AG04449 (cell line): ENCODE results near the gene PKNOX1.
A peak's percentile ranks its signal among the peaks of the same experiment; 100 is the strongest.
"Not testable (repeated sequence)": the region's sequence is repeated elsewhere in the genome, so short reads cannot be mapped to it uniquely, and the experiment has no call there.

Experiments used
- CTCF ChIA-PET: fragments of 350-600 bp; formaldehyde crosslinking; extraction: SDS; loops from one replicate; lab custom pipeline; 2021; ENCODE audit warnings: antibody characterized with exemption; lab: Yijun Ruan, JAX
- POLR2A ChIA-PET: fragments of 400-600, 350-600 bp; formaldehyde crosslinking; extraction: SDS; loops from one replicate; lab custom pipeline; 2020; ENCODE audit warnings: antibody characterized with exemption, inconsistent platforms; lab: Yijun Ruan, JAX
- DNase-seq: peaks from one replicate; pipeline ENCODE4 v3.0.0-alpha.2; 2010; ENCODE audit warnings: low read depth, low spot score
- H3K4me3 ChIP-seq: 2 replicates; pipeline ENCODE4 v1.5.1; 2011; ENCODE audit warnings: low read depth, mild to moderate bottlenecking, control low read depth, low read length
- TF ChIP-seq, protein P1 (sequence below): IDR thresholded peaks from one replicate; pipeline ENCODE4 v1.5.1; 2011; ENCODE audit warnings: mild to moderate bottlenecking, moderate library complexity, low read length, control low read depth, inconsistent platforms; ENCODE audit not compliant: insufficient read depth; ENCODE audit errors: missing control alignments

Gene PKNOX1, protein sequence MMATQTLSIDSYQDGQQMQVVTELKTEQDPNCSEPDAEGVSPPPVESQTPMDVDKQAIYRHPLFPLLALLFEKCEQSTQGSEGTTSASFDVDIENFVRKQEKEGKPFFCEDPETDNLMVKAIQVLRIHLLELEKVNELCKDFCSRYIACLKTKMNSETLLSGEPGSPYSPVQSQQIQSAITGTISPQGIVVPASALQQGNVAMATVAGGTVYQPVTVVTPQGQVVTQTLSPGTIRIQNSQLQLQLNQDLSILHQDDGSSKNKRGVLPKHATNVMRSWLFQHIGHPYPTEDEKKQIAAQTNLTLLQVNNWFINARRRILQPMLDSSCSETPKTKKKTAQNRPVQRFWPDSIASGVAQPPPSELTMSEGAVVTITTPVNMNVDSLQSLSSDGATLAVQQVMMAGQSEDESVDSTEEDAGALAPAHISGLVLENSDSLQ

DNA sequence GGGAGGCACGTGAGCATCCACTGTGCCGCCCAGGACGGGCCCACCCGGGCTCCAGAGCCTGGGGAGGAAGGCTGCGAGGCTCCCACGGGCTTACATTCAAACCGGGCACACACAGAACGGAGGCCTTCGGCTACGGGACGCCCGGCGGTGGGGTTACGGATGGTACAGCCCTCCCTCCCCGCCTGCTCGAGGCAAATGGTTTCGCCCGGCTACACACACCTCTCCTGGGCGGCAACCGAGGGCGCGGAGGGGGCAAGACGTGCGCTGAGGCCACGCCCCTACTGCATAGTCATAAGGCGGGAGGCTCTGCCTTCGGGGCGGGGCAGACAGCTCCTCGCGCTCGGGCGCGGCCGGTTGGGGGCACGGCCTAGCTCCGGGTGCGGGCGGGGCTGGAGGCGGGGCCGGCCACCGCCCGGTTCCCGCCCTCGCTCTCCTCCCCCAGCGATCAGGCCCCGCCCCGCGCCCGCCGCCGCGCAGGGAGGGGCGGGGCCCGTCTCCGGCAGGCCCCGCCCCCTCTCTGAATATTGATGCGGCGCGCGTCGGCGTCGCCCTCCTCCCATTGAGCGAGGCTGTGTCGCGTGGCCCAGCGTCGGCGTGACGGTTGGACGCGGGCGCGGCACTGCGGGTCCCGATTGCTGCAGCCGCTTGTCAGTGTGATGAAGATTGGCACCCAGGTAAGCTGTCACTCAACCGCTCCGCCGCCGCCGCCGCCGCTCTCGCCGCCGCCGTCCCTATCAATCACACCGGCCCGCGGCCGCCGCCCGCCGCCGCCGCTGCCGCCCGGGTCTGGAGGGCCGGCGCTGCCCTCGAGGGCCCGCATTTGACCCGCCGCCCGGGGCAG is at the start of gene PKNOX1:
Gene PKNOX1, plus strand, starts transcription at position 572 of the 841 bp plus-strand sequence. CDS start 29,820 bp downstream, outside the sequence.
- ChIA-PET POLR2A (interaction anchor here (0.9 to 1.0 kb wide), 2 partner anchors 13 to 17 kb away, joined by 3 to 13 read pairs; no protein-coding TSS in a partner anchor), CTCF (no interaction called here)
- H3K4me3 ChIP-seq: peak within 1 kb of the TSS; percentile 70
- TF ChIP-seq, protein P1, sequence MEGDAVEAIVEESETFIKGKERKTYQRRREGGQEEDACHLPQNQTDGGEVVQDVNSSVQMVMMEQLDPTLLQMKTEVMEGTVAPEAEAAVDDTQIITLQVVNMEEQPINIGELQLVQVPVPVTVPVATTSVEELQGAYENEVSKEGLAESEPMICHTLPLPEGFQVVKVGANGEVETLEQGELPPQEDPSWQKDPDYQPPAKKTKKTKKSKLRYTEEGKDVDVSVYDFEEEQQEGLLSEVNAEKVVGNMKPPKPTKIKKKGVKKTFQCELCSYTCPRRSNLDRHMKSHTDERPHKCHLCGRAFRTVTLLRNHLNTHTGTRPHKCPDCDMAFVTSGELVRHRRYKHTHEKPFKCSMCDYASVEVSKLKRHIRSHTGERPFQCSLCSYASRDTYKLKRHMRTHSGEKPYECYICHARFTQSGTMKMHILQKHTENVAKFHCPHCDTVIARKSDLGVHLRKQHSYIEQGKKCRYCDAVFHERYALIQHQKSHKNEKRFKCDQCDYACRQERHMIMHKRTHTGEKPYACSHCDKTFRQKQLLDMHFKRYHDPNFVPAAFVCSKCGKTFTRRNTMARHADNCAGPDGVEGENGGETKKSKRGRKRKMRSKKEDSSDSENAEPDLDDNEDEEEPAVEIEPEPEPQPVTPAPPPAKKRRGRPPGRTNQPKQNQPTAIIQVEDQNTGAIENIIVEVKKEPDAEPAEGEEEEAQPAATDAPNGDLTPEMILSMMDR: no peak
- peak; percentile 85 for DNase-seq

DNA sequence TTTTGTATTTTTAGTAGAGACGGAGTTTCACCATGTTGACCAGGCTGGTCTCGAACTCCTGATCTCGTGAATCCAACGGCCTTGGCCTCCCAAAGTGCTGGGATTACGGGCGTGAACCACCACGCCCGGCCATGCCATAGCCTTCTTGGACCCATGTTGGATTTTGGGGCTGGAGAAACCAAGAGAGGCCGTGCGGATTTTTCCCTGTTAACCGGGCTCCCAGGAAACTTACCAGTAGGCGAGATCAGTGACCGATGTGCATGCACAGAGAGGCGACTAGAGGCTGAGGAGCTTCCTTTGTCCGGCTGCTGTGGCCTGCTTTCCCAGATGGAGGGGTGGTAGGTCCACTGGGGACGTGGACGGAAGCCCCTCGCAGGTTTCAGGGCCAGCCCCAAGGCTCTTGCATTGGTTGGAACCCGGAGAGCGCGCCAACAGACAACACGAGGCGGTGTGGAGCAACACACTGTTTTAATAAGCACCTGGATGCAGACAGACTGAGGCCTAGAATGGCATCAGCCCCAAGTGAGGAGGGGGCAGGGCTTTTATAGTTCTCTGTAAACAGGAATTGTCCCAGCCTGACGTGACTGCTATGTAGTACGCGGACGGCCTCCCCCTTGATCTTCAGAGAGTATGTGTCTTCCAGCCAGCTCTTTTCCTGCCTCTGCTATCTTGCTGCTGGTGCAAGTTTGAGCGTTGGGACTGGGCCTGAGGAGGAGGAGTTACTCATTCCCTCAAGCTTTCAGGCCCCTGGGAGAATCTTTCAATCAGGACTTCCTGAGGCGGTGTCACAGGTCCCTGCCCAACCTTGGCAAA is 49.0 kb upstream of the PKNOX1 start, which contains the start of gene ERVH48-1:
Gene ERVH48-1, minus strand, starts transcription at position 517 of the 813 bp plus-strand sequence. CDS start 6,624 bp downstream, outside the sequence.
- ChIA-PET CTCF (interaction anchor here (1.3 kb wide), 1 partner anchor 9 kb away, joined by 6 read pairs; no protein-coding TSS in a partner anchor), POLR2A (no interaction called here)
- no peak within 1 kb of the TSS for H3K4me3 ChIP-seq
- no peak for DNase-seq
- TF ChIP-seq, protein P1: no peak

DNA sequence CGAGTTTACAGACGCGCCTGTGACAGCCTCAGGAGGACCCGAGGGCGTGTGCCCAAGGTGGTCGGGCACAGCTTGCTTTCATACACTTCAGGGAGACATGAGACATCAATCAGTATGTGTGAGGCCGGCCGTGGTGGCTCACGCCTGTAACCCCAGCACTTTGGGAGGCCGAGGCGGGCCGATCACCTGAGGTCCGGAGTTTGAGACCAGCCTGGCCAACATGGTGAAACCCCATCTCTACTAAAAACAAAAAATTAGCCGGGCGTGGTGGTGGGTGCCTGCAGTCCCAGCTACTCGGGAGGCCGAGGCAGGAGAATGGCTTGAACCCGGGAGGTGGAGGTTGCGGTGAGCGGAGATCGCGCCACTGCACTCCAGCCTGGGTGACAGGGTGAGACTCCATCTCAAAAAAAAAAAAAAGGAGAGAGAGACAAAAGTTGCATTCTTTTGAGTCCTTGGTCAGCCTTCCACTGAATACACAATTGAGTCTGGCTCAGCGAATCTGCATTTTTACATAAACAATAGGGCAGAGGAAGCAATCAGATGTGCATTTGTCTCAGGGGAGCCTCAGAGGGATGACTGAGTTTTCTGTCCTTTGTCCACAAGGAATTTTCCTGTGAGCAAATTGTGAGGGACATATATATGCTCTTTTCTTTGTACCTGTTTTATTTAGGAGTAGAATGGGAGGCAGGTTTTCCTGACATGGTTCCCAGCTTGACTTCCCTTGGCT is 46.7 kb upstream of the PKNOX1 start:
- DNase-seq, CTCF ChIA-PET, H3K4me3 ChIP-seq, POLR2A ChIA-PET: not testable (repeated sequence)

DNA sequence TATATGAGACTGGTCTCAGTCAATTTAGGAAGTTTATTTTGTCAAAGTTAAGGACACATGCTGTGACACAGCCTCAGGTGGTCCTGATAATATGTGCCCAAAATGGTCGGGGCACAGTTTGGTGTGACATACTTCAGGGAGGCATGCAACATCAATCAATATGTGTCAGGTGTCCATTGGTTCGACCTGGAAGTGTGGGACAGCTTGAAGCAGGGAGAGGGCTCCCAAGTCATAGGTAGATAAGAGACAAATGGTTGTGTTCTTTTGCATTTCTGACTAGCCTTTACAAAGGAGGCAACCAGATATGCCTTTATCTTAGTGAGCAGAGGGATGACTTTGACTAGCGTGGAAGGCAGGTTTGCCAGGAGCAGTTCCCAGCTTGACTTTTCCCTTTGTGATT is 44.4 kb upstream of the PKNOX1 start:
- no peak for DNase-seq
- TF ChIP-seq, protein P1: no peak
- CTCF ChIA-PET: no interaction called here
- POLR2A ChIA-PET: interaction anchor here (0.6 kb wide), 1 partner anchor 335 kb away, joined by 3 read pairs; no protein-coding TSS in a partner anchor
- H3K4me3 ChIP-seq: no peak overlapping the region

DNA sequence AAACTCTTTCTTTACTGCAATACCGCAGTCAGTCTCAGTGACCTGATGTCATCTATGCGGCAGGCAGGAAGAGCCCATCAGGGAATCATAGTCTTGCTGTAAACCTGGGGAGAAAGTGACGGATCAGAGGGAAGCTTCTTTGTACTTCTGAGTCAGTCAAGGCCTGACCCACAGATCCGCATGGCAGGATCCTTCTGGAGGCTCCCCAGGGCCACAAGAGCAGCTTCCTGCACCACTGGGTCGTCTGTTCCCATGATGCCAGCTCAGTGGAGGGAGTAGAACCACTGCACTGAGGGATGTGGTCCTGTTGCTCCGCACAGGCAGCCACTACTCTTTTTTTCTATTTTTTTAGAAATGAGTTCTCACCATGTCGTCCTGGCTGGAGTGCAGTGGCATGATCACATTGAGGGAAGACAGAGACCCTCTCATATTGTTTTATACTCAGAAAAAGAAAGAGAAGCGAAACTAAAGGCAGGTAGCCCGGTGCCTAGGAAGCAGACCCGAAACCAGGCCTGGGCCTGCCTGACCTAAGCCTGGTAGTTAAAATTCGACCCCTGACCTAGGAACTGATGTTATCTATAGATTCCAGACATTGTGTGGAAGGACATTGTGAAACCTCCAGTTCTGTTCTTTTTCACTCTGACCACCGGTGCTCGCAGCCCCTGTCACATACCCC is 42.7 kb upstream of the PKNOX1 start:
- no peak for DNase-seq
- H3K4me3 ChIP-seq: no peak overlapping the region
- ChIA-PET POLR2A (no interaction called here), CTCF (interaction anchor here (1.0 to 1.1 kb wide), 2 partner anchors 8 to 52 kb away, joined by 3 to 4 read pairs; no protein-coding TSS in a partner anchor)
- TF ChIP-seq, protein P1: no peak

DNA sequence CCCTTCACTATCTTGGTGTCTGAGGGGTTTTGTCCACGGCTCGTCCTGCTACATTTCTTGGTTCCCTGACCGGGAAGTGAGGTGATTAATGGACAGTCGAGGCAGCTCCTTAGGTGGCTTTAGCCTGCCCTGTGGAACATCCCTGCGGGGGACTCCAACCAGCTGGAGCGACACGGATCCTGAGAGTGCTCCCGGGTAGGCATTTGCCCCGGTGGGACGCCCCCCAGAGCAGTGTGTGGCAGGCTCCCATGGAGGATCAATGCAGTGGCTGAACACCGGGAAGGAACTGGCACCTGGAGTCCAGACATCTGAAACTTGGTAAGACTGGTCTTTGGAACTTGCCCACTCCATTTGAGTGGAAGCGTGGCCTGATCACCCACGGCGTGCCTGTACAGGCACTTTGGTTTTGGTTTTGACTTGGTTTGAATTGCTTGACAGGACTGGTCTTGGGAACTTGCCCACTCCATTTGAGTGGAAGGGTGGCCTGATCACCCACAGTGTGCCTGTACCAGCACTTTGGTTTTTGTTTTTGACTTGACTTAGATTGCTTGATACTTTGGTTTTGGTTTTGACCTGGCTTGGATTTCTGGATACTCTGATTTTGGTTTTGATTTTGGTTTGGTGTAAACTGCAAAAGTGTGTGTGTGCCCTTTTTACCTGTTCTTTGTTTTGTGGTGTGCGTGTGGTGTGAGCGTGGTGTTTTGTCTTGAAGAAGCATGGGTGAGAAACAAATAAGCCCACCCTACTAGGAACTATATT is 41.8 kb upstream of the PKNOX1 start:
- H3K4me3 ChIP-seq, DNase-seq, POLR2A ChIA-PET, CTCF ChIA-PET: not testable (repeated sequence)

DNA sequence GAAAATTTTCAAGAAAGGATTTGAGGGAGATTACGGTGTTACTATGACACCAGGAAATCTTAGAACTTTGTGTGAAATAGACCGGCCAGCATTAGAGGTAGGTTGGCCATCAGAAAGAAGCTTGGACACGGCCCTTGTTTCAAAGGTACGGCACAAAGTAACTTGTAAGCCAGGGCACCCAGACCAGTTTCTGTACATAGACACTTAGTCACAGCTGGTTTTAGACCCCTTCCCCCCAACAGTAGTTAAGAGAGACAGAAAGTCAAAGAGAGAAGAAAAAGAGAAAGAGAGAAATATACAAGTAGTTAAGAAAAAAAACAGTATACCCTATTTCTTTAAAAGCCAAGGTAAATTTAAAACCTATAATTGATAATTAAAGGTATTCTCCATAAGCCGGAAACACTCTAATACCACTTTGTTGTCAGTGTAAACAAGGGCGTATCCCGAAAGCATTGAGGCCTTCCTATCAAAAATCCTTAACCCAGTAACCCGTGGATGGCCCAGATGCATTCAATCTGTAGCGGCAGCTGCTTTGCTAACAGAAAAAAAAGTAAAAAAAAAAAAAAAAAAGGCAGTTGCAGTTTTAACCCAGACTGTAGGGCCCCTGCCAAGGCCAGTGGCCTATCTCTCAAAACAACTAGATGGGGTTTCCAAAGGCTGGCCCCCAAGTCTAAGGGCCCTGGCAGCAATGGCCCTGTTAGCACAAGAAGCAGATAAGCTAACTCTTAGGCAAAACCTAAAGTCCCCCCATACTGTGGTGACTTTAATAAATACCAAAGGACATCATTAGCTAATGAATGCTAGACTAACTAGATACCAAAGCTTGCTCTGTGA is 41.0 kb upstream of the PKNOX1 start:
- H3K4me3 ChIP-seq, DNase-seq, POLR2A ChIA-PET, CTCF ChIA-PET: not testable (repeated sequence)

DNA sequence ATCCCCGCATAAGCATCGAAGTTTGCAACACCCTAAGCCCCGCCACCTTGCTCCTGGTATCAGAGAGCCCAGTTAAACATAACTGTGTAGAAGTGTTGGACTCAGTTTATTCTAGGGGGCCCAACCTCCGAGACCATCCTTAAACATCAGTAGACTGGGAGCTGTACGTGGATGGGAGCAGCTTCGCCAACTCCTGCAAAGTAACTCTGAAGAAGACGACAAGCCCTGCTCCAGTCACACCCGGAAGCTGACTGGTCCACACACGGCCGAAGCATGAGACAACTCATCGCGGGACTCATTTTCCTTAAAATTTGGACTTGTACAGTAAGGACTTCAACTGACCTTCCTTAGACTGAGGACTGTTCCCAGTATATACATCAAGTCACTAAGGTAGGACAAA is 40.4 kb upstream of the PKNOX1 start:
- POLR2A ChIA-PET, CTCF ChIA-PET, H3K4me3 ChIP-seq: not testable (repeated sequence)

More for the DNA sequence above, 40.4 kb upstream of the PKNOX1 start:
- DNase-seq: not testable (repeated sequence)
